ENCODE data around the gene CHST1. TPM values are rescaled to one million over a fixed set of nuclear protein-coding genes. Genes with fewer than 3 reads are reported as not detected.

Gene CHST1
- total RNA-seq, 1 donor = 0.09 TPM

DNA sequence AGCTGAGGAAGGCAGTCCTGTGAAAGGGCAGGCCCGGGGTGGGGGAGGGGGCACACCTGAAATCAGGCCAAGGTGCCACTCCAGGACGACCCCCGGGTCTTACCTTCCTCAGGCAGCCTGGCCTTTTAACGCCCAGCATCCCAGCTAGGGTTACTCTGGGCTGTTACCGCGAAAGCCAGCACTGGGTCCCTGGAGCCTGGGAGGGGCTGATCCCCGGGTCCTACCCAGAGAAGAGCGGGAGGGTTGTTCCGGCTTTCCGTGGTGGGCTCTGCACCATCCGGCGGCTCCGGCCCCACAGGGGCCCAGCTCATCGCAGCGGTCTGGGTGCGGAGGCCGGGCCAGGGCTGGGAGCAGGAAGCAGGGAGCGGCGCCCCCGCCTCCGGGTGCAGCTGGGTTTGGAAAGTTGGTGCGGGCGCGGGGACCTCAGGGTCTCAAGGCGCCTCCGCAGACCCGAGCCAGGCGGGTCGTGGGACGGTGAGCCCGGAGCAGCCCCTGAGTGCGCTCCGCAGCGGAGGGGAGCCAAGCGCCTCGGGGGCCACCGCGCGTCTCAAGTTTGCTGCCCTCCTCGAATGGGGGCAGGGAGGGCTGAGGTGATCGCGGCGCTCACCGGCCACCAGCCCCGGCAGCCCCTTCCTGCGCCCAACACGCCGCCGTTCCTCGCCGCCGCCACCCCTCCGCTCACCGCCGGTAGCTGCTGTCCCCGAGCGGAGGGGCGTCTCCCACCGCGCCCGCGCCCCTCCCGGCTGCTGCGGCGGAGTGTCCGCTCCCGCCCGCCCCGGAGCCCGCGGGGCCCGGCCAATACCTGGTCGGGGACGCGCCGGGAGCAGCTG, 831 bp downstream of the CHST1 start:
- peak overlapping the region; percentile 48 for H3K4me3 ChIP-seq (ENCODE audit: low read depth, low read length)
- TF ChIP-seq, protein P1, sequence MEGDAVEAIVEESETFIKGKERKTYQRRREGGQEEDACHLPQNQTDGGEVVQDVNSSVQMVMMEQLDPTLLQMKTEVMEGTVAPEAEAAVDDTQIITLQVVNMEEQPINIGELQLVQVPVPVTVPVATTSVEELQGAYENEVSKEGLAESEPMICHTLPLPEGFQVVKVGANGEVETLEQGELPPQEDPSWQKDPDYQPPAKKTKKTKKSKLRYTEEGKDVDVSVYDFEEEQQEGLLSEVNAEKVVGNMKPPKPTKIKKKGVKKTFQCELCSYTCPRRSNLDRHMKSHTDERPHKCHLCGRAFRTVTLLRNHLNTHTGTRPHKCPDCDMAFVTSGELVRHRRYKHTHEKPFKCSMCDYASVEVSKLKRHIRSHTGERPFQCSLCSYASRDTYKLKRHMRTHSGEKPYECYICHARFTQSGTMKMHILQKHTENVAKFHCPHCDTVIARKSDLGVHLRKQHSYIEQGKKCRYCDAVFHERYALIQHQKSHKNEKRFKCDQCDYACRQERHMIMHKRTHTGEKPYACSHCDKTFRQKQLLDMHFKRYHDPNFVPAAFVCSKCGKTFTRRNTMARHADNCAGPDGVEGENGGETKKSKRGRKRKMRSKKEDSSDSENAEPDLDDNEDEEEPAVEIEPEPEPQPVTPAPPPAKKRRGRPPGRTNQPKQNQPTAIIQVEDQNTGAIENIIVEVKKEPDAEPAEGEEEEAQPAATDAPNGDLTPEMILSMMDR (IDR thresholded peaks at IDR 0.05; ENCODE audit: insufficient read depth, low read length) = no peak
- no peak for DNase-seq (ENCODE audit: low read depth)

DNA sequence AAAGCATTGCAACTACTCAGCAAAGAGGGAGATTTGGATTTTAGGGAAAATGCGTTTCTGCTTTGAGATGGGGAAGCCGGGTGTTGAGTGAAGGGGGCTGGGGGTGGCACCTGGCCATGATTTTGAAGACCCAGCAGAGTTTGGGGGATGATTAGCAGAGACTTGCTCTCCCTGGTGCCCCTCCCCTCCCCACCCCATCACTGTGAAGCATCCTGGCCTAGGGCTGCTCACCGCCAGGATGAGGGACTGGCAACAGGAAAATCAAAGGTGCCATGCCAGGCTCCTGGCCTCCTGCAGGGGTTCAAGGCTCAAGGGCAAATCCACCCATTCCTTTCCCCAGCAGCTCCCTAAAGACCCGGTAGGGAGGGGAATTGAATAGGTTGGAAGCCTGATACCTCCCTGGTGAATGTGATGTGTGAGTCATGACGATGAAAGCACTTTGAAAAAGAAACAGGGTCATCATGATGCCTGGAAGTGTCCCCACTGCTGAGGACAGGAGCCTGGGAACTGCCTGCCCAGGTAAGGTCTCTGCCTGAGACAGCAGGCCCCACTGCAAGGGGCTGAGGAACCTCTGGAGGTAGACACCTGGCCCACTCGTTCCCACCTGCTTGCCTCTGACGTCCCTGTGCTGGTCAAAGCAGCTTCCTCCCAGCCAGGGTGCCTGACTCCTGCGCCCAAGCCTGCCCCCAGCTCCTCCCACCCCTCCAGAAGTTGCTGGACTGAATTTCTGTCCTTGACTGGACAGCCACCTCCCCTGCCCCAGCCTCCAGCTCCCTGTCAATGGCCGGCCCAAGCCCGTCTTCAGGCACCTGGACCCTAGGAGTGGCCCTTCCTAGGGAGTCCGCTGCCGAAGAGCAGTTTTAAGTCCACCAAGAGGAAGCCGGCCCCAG, 1.7 kb downstream of the CHST1 start:
- TF ChIP-seq, protein P1 (IDR thresholded peaks at IDR 0.05; ENCODE audit: insufficient read depth, low read length) = no peak
- no peak overlapping the region for H3K4me3 ChIP-seq (ENCODE audit: low read depth, low read length)
- peak; percentile 6 for DNase-seq (ENCODE audit: low read depth)

DNA sequence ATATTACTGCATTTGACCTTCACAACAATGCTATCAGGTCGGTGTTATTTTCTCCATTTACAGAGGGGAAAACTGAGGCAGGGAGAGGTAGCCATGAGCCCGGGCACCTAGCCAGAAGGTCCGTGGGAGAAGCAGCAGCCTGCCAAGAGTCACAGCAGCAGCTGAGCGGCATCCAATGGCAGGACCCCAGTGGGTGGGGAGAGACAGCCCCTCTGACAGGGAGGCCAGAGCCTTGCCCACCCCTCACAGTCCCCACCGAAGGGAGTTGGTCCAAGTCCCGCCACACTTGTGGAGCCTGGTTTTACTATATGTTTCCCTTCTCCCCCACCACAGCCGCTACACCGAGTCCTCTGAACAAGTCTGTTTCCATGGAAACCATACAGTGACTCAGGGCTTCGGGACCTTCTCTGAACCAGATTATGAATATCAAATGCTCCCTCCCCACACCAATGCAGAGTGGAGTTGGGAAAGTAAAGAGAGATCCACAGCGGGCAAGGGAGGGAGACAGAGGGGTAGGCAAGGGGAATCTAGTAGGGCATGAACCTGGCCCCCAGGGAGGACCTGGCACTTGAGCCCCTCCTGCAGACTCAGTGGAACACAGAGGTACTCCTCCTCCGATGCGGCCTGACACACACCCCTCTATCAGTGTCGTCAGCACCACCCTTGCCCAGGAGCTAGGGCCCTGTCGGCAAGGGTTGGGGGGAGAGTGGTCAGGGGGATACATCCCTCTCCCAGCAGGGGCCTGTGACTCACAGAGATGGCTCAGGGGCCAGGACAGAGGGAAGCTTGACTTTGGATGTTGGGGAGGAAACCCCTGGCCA, 2.5 kb downstream of the CHST1 start:
- DNase-seq (ENCODE audit: low read depth) = peak; percentile 76
- no peak overlapping the region for H3K4me3 ChIP-seq (ENCODE audit: low read depth, low read length)
- TF ChIP-seq, protein P1 (IDR thresholded peaks at IDR 0.05; ENCODE audit: insufficient read depth, low read length) = no peak

DNA sequence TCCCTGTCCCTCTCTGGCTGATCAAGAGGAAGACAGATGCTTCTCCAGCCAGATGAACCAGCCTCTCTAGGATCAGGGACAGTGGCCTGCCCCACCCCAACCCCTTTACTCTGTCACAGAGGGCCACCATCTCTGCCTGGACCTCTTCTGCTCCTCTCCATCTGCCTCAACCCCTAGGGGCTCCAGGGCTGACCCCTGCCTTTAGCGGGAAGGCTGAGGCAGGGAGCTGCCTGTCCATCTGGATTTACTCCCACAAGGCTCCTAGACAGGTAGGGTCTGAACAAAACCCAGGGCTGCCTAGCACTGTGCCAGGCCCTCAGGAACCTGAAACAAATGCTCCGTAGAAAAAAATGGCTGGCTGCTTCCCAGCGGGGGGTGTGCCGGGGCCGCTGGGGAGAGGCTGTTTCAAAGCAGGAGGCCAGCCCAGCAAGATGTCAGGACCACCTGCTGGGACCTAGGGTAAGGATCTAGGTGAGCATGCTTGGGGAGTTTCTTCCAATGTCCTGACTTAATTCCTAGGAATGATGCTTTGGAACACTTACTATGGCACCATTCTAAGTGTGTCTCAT, 3.2 kb downstream of the CHST1 start:
- DNase-seq (ENCODE audit: low read depth) = no peak
- no peak overlapping the region for H3K4me3 ChIP-seq (ENCODE audit: low read depth, low read length)
- TF ChIP-seq, protein P1 (IDR thresholded peaks at IDR 0.05; ENCODE audit: insufficient read depth, low read length) = no peak

DNA sequence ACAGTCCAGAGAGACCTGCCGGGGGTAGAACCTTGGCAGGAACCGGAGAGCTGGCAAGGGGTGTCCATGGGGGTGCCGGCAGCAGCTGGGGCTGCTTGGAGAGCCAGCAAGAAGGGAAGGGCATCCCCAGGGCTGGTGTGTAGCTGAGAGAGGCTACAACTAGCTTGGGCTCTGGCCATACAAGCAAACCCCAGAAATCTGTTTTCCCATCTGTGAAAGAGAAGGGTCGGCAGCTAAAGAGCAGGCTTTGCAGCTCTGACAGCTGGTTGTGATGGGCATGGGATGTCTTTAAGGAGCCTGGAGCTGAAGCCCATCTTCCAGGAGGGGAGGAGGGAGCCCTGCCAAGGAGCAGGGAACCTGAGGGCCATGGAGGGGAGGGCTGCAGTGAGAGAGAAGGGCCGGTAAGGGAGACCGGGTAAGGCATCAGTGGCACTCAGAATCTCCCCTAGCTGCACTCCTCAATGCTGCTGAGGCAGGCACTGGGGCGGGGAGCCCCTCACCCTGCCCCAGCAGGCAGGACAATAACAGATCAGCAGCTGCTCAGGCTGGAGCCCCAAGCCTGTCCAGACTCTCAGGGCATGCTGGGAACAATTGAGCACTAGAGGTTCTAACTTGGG, 3.9 kb downstream of the CHST1 start:
- no peak for DNase-seq (ENCODE audit: low read depth)
- H3K4me3 ChIP-seq (ENCODE audit: low read depth, low read length) = no peak overlapping the region
- TF ChIP-seq, protein P1 (IDR thresholded peaks at IDR 0.05; ENCODE audit: insufficient read depth, low read length) = no peak
